GM12892 (cell line): ENCODE results near the gene OR10A3.

Experiments used
- POLR2A ChIP-seq: IDR thresholded peaks from 2 replicates; pipeline ENCODE4 v1.6.1; 2011; ENCODE audit warnings: low read depth, low read length, control low read depth
- POLR2AphosphoS5 ChIP-seq: IDR thresholded peaks from 2 replicates; pipeline ENCODE4 v1.6.1; 2011; ENCODE audit warnings: low read depth, low read length, control low read depth

- TF ChIP-seq POLR2AphosphoS5 (no peak), POLR2A (no peak)
Measured at GRCh38 chr11:7906481-7906880, 35.0 kb downstream of the OR10A3 start.
